Left hindlimb (tissue), 1 donor: ENCODE data around the gene DMKN.

Source experiments
- DNase-seq: peaks from one replicate; pipeline ENCODE4 v3.0.0-alpha.2; 2018

DMKN gene

GRCh38 chr19:35460608-35461007 lies 52.8 kb downstream of the DMKN start:
- DNase-seq: no peak

GRCh38 chr19:35459414-35460082 lies 53.9 kb downstream of the DMKN start:
- DNase-seq: no peak

GRCh38 chr19:35458731-35459391 lies 54.6 kb downstream of the DMKN start:
- DNase-seq: no peak

- no peak for DNase-seq
These were observed 55.3 kb downstream of the DMKN start for GRCh38 chr19:35458192-35458591.

GRCh38 chr19:35457173-35457572 lies 56.3 kb downstream of the DMKN start:
- DNase-seq: no peak

GRCh38 chr19:35455616-35456201 lies 57.7 kb downstream of the DMKN start:
- DNase-seq: no peak

GRCh38 chr19:35454663-35455062 lies 58.8 kb downstream of the DMKN start:
- no peak for DNase-seq

- no peak for DNase-seq
These were observed 61.9 kb downstream of the DMKN start for GRCh38 chr19:35451338-35452096.

- DNase-seq: no peak
These were observed 63.9 kb downstream of the DMKN start for GRCh38 chr19:35449359-35450043.

- DNase-seq: no peak
These were observed 65.6 kb downstream of the DMKN start, which contains the start of gene FFAR2 for GRCh38 chr19:35447606-35448469. TSS of gene FFAR2 (plus strand) at chr19:35448257. CDS start at chr19:35449715, 1,458 bp downstream.
